Right lobe of liver (tissue), 4 donors: ENCODE results near the gene SPEF1.

ENCODE experiments used
- CTCF ChIP-seq, 4 donors: fragments of 200-600 bp in 3 of 4; fragments of 450-650 bp in 1 of 4; IDR thresholded peaks; one replicate each; pipeline versions ENCODE4 v1.5.1 to v1.8.0; 2016 to 2022; ENCODE audit warnings: antibody characterized with exemption in 4 of 4, mild to moderate bottlenecking in 2 of 4
- POLR2A ChIP-seq: fragments of 450-650 bp; IDR thresholded peaks from one replicate; pipeline ENCODE4 v1.6.1; 2017; ENCODE audit warnings: antibody characterized with exemption, mild to moderate bottlenecking
- donor health status: DM: no; HTN: no; CAD: no.
- donor health status: DM: no; HTN: no; CAD: no.
- donor health status: DM: no; HTN: yes; CAD: no.

GRCh38 chr20:3749087-3749688, 32.1 kb downstream of the SPEF1 start:
- TF ChIP-seq POLR2A (no peak), CTCF (IDR thresholded peaks at IDR 0.05) (no peak)
